Loucy (cell line): ENCODE data around the gene RAN.

ENCODE experiments used
- EZH2phosphoT487 ChIP-seq: fragments of 200-600 bp; IDR thresholded peaks from 2 replicates; pipeline ENCODE4 v1.6.1; 2018; ENCODE audit warnings: antibody characterized with exemption, mild to moderate bottlenecking, moderate library complexity, borderline replicate concordance
- TF ChIP-seq, protein P1 (sequence below): fragments of 200-600 bp; sonication (generic); conservative IDR thresholded peaks from 2 replicates; pipeline ENCODE4 v1.5.1; 2014; ENCODE audit warnings: mild to moderate bottlenecking, antibody characterized with exemption, low read length

DNA sequence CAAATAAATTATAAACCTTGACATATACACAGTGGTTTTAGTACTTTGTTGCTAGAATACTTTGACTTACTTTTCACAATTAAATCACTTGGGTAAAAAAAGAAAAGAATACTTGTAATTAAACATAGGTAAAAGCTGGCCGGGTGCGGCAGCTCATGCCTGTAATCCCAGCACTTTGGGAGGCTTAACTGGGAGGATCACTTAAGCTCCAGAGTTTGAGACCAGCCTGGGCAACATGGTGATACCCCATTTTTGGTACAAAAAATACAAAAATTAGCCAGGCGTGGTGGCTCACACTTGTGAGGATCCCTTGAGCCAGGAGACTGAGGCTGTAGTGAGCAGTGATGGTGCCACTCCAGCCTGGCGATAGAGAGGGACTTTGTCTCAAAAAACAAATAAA is 40.6 kb upstream of the RAN start:
- TF ChIP-seq, protein P1, sequence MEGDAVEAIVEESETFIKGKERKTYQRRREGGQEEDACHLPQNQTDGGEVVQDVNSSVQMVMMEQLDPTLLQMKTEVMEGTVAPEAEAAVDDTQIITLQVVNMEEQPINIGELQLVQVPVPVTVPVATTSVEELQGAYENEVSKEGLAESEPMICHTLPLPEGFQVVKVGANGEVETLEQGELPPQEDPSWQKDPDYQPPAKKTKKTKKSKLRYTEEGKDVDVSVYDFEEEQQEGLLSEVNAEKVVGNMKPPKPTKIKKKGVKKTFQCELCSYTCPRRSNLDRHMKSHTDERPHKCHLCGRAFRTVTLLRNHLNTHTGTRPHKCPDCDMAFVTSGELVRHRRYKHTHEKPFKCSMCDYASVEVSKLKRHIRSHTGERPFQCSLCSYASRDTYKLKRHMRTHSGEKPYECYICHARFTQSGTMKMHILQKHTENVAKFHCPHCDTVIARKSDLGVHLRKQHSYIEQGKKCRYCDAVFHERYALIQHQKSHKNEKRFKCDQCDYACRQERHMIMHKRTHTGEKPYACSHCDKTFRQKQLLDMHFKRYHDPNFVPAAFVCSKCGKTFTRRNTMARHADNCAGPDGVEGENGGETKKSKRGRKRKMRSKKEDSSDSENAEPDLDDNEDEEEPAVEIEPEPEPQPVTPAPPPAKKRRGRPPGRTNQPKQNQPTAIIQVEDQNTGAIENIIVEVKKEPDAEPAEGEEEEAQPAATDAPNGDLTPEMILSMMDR: no peak
- TF ChIP-seq EZH2phosphoT487: no peak
